EH (cell line): Measurements from ENCODE around the gene CLDN7.
A peak's percentile ranks its signal among the peaks of the same experiment; 100 is the strongest.

ENCODE experiments used
- DNase-seq: peaks from one replicate; pipeline ENCODE4 v3.0.0-alpha.2; 2015; ENCODE audit warnings: low read depth

The CLDN7 gene, protein sequence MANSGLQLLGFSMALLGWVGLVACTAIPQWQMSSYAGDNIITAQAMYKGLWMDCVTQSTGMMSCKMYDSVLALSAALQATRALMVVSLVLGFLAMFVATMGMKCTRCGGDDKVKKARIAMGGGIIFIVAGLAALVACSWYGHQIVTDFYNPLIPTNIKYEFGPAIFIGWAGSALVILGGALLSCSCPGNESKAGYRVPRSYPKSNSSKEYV

DNA sequence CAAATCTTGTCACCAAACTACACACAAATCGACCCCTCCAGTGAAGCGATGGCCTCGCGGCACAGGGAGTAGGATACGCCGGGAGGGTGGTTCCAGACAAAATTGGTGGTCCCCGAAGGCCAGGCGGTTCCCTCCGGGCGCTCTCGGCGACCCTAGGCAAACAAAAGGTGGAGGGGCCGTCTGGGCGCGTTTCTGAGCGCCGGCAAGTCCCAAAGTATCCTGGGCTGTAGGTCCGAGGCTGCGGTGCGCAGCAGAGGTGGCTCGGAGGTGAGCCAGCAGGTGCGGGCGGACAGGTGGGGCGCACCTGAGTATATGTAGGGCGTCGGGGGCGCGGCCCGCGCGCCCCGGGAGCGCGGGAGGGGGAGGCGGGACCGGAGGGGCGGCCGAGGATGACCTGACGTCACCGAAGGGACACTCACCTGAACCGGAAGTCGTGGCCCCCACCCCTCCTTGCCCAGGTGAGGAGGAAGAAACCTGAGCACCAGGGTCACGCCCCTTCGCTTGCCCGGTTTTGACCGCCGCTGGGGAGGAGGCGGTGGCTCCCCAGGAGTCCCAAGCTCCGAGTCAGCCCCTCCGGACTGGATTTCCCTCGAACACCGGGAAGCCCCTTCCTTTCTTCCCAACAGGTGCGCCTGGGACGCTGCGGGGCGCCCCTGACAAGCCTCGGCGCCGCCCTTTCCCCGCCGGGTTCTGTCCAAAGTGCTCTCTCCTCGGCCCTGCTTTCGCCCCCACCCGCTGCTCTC, at the start of gene CLDN7:
CLDN7 (minus strand) TSS at position 287 of the 743 bp plus-strand sequence. CDS start 435 bp downstream, outside the sequence.
- DNase-seq = no peak

DNA sequence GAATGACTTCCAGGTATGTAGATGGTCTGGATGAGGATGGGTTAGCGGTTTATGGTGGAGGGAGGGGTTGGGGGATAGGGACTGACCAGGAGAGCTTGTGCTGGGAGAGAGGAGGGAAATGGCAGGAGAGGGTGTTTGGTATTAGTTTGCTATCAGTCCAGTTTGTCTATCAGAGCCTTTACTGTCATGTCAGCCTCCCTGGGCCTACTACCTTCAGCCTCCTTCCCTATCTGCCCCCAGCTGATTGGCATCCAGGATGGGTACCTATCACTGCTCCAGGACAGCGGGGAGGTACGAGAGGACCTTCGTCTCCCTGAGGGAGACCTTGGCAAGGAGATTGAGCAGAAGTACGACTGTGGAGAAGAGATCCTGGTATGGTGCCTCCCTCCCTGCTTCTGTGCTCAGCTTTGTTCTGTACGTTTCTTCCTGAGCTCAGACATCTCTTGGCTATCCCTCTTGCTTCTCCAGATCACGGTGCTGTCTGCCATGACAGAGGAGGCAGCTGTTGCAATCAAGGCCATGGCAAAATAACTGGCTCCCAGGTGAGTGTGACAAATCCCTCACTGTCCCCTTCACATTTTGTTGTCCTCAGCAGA, 48.9 kb upstream of the CLDN7 start:
- DNase-seq = no peak

DNA sequence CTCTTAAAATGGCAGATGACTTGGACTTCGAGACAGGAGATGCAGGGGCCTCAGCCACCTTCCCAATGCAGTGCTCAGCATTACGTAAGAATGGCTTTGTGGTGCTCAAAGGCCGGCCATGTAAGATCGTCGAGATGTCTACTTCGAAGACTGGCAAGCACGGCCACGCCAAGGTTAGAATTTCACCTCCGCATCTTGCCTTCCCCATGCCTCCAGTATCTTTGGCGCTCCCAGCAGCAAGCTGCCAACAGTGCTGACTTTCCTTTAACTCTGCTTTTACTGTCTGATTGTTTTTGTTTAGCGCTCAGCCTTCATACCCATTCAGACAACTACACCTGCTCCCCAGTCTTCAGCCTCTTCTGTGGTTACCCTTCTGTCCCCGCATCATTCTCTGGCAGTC, 47.4 kb upstream of the CLDN7 start:
- no peak for DNase-seq

DNA sequence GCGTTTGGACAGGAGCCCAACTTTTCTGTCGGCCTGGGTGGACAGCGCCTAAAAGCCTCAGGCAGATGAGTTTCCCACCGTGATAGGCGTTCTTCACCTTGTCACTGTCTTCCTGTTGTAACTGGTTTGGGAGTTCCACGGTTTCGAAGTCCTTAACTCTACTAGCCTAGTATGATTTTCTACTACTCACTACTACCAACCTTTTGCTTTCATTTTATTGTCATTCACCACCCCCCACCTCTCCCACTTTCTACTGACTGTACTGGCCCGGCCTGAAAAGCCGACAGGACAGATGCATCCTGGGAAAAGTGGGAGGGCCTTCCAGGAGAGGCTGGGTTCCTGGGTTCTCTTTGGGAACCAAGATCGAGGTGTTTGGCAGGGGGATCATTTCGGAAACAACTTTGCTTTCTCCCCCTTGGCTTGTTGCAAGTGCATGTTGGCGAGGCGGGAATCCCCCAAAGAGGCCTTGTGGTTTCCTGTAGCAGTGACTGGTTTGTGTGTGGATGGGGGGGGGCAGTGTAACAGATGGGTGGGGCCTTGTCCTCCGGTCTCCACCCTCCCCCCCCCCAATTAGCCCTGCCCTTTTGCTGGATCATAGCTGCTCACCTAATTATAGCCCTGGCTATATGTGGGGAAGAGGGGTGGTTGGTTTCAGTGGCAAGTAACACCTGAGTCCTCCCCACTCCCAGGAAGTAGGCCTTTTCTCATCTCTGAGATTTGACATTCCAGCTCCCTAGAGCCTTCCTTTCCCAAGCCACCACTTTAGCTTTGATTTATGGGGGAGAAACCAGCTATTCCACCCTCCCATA, 46.6 kb upstream of the CLDN7 start:
- peak; percentile 88 for DNase-seq

DNA sequence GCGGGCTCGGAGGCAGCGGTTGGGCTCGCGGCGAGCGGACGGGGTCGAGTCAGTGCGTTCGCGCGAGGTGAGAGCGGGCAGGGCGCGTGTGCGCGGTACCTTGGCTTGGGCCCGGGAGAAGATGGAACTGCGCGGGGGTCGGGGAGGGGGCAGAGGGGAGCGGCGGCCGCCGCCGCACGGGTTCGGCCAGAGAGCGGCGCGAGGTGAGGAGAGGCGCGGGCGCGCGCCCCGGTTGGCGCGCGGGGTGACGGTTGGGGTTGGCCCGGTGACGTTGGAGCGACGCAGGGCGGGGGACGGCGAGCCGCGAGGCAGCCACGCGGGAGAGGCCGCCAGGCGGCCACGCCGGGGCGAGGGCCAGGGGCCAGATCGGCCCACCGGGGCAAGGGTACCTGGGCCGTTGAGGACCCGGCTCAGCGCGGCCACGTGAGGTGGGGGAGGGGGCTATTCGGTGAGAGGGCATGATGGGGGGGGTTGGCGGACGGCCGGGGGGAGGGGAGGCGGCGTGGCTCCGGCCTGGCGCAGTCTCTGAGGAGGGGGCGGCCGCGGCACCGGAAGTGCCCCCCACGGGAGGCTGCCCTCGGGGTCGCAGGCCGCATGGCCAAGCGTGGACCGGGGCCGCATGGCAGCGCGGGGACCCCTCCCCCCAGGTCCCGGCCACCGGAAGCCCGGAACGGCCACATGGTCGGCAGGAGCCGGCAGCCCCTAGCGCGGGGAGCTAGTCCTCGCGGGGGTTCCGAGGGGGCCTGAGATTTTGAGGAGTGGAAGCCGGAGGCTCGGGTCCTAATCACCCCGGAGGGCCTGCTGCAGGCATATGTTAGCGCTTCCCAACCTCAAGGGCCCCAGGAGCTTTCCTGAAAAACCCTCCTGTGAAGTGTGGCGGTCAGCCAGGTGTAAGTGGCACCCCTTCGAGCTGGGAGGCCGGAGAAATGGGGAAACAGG, 45.7 kb upstream of the CLDN7 start:
- peak; percentile 44 for DNase-seq

DNA sequence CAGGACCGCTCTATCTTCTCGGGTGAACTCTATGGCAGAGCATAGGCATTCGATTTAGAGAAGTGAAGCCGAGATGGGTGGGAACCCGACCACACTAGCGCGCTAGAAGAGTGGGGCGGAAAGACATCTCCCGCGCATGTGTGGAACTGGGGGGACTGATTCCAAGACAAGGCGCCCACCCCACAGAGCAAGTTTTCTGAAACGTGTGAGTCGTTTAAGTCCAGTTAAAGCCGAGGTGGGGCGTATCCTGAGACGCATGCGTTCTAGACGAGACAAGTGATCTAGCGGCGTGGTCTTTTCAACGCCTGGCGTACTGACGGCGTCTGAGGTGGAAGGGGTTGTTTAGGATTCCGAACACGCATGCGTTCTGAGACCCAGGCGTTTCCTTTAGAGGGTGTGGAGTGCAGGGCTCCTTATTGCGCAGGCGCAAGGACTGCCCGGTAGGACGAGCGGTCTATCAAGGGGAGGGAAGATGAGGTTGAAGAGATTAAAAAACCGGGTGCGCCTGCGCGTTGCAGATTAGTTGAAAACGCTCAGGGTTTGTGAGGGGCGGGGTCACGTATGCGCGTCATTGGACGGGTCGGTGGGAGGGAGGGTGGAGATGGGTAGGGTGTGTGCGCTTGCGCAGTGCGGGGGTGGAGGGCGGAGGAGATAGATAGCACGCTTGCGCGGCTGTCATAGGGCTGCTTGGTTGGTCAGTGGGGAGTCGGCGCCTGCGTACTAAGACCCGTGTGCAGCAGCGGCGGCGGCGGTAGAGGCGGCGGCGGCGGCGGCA, 44.8 kb upstream of the CLDN7 start, which contains the start of gene EIF5A:
EIF5A (plus strand) TSS at position 718 of the 775 bp plus-strand sequence. CDS start 2,008 bp downstream, outside the sequence.
- peak; percentile 100 for DNase-seq

DNA sequence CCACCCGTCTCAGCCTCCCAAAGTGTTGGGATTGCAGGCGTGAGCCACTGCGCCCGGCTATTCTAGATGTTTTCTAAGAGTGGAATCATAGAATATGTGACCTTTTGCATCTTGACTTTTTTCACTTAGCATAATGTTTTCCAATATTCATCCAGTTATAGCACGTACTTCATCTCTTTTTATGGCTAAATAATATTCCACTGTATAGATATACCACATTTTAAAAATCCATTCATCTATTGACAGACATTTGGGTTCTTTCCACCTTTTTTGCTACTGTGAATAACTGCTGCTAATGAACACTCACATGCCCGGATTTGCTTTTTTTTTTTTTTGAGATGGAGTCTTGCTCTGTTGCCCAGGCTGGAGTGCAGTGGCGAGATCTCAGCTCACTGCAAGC, 41.9 kb upstream of the CLDN7 start:
- DNase-seq = no peak

DNA sequence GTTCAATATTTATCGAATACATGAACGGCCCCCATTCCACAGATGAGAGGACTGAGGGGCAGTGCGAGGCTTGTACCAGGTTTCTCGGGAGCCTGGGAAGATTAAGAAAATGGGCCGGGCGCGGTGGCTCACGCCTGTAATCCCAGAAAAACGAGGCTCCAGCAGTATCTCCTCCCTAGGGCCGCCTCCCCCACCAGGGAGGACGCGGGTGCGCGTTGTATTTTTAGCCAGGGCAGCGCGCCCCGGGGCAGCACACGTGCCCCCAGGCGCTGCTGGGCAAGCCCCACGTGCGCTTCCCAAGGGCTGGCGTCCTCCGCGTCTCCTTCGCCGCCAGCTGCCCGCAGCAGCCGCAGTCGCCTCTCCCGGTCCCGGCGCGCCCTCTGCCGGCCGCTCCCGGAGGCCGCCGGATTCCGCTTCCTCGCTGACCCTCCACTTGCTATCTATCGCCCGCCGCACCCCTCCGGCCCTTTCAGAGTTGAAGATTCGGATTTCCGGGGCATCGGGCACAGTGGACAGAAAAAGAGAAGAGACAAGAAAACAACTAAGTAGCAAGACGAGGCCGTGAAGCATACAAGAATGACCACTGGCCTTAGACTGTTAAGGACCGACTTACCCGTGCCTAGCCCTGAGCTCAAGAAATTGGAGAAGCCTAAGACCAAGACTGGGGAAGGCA, 34.0 kb upstream of the CLDN7 start:
- peak; percentile 84 for DNase-seq

DNA sequence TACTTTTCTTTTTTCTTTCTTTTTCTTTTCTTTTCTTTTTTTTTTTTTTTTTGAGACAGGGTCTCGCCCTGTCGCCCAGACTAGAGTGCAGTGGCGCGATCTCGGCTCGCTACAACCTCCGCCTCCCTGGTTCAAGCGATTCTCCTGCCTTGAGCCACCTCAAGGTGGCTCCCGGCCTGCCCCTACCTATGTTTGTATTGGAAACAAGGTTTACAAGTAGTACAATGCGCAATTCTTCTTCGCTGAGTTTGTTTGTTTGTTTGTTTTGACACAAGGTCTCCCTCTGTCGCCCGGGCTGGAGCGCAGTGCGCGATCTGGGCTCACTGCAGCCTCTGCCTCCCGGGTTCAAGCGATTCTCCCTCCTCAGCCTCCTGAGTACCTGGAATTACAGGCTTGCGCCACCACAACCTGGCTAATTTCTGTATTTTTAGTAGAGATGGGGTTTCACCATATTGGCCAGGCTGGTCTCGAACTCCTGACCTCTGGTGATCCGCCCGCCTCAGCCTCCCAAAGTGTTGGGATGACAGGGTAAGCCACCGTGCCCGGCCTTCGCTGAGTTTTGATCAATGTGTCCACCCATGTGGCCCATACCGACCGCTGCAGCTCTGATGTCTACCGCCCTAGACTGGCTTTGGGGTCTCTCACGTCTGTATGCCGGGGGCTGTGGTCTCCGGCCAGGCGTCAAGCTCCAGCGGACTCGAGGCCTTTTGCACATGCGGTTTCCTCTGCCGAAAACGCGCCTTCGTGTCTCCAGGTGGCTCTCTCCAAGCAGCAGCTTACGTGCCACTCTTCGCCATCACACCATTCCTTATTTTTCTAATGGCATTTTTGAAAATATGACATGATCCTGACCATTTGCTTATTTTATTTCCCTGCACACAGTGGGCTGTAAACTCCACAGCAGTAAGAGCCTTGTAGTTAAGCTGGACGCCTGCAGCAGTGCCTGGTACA, 33.2 kb upstream of the CLDN7 start:
- no peak for DNase-seq

DNA sequence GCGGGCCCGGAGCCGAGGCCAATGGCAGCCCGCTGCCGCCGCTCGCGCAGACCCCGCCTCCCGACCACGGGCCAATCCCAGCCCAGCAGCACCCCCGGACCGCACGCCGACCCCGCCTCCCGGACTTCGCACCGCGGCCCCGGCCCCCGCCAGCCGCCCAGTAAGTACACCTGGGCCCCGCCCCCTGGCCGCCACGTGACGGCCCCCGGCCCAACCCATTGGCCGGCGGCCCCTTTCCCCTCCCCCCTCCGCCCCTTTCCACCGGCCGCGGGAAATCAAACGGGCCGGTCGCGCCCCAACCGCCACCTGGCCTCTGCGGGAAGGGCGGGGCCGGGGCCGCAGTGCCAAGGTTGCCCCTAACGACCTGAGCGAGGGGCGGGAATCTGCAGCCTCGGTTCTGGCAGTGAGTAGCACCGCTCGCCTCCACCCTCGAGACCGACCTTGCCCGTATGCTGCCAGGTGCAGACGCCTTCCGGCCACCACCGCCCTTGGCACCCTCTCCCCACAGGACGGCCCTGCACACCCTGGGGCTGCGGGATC, 32.4 kb upstream of the CLDN7 start, which contains the start of gene YBX2:
YBX2 (minus strand) TSS at position 26 of the 540 bp plus-strand sequence. CDS start 139 bp downstream, outside the sequence.
- DNase-seq = peak; percentile 50

DNA sequence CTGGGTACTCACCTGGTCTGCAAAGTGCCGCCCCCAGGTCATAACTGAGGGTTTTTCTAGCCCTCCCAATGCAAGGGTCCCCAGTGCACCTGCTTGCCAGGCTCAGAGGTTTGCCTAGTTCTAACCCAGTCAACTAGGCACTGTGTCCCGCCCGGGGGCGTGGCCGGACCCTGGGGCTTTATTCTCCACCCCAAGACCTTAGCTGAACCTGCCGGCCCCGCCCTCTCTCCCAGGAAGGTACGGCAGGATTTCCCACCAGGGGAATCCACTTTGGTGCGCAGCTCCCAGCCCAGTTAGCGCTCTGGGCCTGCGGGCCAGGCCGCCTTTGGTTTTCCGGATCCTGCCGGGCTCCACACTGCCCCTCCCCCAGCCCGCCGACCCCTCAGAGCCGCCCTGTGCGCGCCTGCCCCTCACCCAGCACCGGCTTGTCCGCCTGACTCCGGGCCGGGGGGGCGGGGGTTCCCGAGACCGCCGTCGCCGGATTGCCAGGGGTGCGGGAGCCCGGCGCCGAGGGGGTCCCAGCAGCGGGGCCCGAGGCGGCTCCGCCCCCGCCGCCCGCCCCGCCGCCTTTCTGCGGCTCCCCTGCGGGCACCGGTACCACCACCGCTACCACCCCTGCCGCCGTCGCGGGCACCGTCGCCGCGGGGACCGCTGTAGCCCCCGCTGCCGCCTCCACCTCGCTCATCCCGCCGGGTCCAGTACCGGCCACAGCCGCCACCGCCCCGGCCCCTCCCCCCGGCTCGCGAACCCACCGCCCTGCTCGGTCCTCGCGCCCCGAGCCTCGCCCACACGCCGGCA, 31.7 kb upstream of the CLDN7 start:
- DNase-seq = no peak

DNA sequence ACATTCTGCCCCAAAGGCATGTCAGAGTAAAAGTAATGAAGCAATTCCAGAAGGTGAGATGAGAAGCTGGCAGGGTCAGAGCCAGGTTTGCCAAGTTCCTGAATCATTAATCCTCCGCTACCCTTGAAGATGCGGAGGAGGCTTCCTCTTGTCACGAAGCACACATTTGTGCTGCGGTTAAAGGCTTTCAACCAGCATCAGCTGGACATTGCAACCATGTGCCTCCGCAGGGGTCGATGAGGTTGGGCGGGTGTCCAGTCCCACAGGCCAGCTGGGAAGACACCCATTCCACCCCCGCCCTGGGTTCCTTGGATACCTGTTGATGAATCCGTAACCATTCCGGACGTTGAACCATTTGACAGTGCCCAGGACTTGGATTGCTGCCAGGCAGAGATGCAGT, 30.9 kb upstream of the CLDN7 start:
- no peak for DNase-seq

DNA sequence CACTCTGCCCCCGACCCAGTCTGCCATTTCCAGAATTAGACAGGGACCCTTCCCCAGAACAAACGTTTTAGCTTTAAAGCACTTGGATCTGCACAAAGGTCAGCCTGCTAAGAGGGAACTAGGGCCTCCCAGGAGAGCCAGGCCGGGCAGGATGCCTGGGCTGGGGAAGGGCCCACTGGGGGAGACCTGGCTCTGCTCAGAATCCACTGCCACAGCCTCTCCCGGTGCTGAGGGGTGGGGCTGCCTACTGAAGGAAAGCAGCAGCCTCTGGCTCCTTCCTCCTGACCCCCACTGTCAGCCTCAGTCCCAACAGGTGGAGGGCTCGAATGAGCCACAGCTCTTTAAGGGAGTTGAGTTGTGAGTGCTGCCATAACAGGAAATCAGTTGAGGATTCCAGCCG, 30.5 kb upstream of the CLDN7 start:
- DNase-seq = no peak

DNA sequence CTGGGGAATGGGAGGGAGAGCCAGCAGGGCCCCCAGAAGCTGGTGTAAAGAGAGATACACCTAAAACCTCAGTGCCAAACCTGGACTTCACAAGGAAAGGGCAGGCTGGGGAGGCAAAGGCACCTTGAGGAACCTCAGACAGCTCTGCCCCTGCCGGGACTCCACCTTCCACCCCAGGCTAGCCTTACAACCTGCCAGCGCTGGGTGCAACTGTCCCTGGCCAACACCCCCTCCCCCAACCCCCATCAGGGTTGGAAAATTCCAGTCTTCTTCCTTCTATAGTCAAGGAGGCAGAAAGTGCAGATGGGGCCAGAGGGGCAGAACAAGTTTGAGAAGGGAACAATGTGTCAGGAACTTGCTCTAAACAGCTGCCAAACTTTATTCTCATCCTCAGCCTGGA, 29.9 kb upstream of the CLDN7 start:
- DNase-seq = no peak

DNA sequence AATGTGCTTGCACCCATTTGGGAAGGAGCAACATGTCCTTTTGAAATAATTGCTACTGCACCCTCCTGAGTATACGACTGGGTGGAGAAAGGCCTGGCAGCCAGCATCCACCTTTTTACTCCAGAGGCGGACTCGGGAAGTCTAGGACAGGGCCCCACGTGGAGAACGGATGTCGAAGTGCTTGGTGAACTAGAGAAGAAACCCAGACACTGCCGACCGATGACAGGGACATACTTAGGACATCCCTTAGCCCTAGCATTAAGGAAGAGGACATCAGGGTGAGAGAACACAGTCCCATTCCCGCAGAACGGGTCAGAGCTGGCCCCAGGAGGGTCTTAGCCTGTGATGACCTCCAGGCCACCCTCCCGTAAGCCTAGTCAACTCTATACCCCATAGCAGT, 28.4 kb upstream of the CLDN7 start:
- DNase-seq = no peak

DNA sequence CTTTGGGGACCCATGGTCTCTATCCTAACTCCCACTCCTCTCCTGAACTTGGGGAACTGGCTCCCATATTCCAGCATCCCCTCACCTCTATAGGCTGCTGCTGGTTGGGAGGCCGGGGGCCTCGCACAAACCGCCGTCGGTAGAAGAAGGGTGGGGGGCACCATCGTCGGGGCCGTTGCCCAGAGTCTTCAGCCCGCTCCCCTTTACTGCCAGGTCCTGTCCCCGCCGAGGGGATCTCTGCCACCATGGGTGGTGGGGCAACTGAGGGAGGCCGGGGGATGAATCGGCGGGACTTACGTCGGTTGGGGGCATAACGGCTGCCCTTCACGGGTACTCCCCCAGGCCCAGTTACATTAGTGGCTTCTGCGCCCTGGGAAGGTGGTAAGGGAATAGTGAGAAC, 27.9 kb upstream of the CLDN7 start:
- DNase-seq = no peak

DNA sequence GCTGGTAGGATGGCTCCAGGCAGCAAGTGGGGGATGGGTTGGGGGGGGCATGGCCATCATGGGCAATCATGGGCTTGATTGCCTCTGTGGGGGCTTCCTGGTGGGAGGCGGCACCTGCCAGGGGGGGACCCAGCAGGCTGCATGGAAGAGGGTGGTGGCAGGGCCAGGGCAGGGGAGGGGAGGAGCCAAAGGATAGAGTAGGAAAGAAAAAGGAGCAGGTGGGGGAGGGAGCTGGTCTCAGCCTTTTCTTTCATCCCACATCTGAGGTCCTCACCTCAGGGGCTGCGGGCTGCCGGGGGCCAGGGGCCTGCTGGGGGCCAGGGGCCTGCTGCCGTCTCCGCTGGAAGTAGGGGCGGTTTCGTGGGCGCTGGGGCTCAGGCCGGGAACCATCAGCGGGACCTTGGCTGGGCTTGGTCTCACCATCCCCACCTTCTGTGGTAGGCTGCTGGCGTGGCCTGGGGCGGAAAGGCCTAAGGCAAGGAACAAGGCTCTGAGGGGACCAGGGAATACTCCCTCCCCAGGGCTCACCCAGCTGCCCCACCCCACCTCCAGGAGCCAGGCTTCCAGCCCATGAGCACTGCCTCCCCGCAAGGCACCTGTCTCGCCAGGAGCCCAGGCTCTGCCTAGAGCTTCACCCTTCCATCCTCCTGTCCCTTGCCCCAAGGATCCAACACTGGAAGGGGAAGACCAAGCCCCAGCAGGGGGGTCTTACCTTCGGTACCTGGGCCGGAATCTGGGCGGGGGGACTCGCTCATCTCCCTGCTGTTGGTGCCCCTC, 27.2 kb upstream of the CLDN7 start:
- no peak for DNase-seq
